Measurements from ENCODE around the gene PARD3. TPM values are rescaled to one million over a fixed set of nuclear protein-coding genes. Genes with fewer than 3 reads are reported as not detected.

Gene PARD3
- total and polyA plus RNA-seq, 8 donors = 25.6 to 54.5 (median 47.8) TPM

DNA sequence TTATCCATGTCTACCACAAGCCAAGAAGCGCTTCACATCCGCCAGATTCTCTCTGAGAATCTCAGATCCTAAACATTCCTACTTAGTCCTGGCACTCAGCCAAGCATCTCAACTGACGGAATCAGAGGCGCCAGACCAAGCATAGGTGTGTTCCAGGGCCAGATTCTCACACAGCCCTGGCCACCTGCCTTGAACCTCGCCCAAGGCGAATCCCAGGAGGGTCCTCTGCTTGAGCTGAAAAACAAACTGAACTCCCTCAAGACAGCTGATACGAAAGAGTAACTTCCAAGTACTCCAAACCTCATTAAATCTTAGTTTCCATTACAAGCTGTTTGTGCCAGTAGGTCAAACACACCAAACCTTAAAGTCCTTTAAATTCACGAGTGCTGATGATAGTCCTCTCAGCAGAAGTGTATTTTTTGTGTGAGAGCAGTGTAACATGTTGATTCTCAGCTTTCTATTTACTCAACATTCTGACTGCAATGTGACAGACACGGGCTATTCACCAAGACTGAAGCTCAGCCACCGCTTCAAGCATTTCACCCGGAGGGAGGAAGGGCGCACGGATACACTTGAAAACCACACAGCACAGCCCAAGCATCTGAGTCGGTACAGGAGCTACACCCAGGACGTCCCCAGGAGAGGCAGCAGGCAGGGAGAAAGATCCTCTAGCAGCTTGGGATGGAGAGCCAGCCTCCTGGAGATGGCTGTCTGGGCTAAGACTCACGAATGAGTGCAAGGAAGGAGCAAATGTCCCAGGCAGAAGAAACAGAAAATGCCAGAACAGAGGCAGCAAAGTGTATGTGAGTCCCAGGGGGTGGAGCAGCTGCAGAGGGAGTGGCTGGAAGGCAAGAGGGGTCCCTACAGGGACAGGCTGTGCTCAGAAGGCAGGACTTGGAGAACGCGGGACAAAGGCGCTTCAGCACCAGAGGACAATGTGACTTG lies 6.0 kb downstream of the PARD3 start:
- intact Hi-C loops (cut with DNase I) = no loop called here
- peak; percentile 91 for ATAC-seq
- TF ChIP-seq, protein P1, sequence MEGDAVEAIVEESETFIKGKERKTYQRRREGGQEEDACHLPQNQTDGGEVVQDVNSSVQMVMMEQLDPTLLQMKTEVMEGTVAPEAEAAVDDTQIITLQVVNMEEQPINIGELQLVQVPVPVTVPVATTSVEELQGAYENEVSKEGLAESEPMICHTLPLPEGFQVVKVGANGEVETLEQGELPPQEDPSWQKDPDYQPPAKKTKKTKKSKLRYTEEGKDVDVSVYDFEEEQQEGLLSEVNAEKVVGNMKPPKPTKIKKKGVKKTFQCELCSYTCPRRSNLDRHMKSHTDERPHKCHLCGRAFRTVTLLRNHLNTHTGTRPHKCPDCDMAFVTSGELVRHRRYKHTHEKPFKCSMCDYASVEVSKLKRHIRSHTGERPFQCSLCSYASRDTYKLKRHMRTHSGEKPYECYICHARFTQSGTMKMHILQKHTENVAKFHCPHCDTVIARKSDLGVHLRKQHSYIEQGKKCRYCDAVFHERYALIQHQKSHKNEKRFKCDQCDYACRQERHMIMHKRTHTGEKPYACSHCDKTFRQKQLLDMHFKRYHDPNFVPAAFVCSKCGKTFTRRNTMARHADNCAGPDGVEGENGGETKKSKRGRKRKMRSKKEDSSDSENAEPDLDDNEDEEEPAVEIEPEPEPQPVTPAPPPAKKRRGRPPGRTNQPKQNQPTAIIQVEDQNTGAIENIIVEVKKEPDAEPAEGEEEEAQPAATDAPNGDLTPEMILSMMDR (IDR thresholded peaks at IDR 0.05) = no peak
- Histone ChIP-seq H3K9me3 (no peaks in the 10 kb centered on the region), H3K4me3 (no peak overlapping the region), H3K27me3 (peaks cover 0 to 18% of the 10 kb centered on the region in 2 donors), H3K36me3 (no peaks in the 10 kb centered on the region), H3K27ac (peak overlapping the region in 1 of 2 donors; percentile 26), H3K4me1 (peaks cover 12 to 21% of the 10 kb centered on the region in 2 donors)
- DNase-seq = peak in 3 of 4 donors; percentile 34 to 67 (median 54)

DNA sequence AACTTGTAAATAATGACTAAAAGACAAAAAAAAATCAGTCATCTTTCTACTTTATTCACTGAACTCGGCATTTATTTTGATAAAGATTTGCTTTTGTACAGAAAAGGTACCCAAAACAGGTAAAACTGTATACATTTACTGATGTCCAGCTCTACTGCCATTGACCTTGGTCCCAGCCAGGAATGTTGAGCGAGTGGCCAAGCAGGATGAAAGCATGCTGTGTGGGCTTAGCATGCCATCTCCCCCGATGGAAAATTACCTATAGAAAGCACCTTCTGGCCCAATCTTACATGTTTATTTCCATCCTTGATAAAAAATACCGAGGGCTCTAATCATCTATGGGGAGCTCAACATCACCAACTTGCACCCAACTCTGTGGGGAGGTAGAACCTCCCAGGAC lies 6.8 kb downstream of the PARD3 start:
- H3K27me3 ChIP-seq = peaks cover 0 to 11% of the 10 kb centered on the region in 2 donors
- no peak overlapping the region for H3K4me3 ChIP-seq
- peak overlapping the region in 1 of 2 donors; percentile 26 for H3K27ac ChIP-seq
- no peak for DNase-seq
- H3K9me3 ChIP-seq = no peaks in the 10 kb centered on the region
- H3K36me3 ChIP-seq = no peaks in the 10 kb centered on the region
- TF ChIP-seq, protein P1 (IDR thresholded peaks at IDR 0.05) = no peak
- no peak for ATAC-seq
- peaks cover 9 to 17% of the 10 kb centered on the region in 2 donors for H3K4me1 ChIP-seq
- intact Hi-C loops (cut with DNase I) = no loop called here

DNA sequence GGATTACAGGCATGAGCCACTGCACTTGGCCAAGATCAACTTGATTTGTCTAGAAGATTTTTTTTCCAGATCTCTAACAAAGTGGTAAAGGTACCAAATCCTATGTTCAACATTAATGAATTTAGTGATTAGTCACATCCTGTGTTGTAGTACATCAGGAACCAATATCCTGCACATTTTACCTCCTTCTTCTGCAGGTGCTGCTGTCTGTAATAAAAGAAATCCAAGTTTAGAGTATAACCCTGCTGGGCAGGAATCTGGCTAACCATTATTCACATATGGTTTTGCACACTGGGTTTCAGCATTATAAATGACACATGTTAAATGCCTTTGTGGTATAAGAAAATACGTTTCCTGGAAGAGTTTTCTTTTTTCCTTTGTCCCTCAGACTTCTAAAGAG lies 10.8 kb downstream of the PARD3 start:
- no peak for ATAC-seq

DNA sequence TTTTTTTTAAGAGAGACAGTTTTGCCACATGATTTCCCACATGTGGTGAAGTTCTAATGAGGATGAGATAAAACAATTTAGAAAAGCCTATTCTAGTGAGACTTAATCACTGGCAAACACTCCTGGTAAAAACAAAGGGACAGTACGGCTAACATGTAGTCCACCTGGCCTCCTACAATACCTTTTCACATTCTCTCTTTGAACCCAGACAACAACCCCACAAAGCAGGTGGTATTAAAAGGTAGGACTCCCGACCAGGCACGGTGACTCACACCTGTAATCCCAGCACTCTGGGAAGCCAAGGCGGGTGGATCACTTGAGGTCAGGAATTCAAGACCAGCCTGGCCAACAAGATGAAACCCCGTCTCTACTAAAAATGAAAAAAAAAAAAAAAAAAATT lies 12.4 kb downstream of the PARD3 start:
- Histone ChIP-seq H3K27me3 (no peaks in the 10 kb centered on the region), H3K4me3 (no peak overlapping the region), H3K27ac (no peak overlapping the region), H3K36me3 (no peaks in the 10 kb centered on the region), H3K9me3 (no peaks in the 10 kb centered on the region), H3K4me1 (peaks cover 5 to 18% of the 10 kb centered on the region in 2 donors)
- intact Hi-C loops (cut with DNase I) = no loop called here
- no peak for DNase-seq
- TF ChIP-seq, protein P1 (IDR thresholded peaks at IDR 0.05) = no peak
- ATAC-seq = no peak

More for the DNA sequence above, 10.8 kb downstream of the PARD3 start:
- Histone ChIP-seq H3K27ac (no peak overlapping the region), H3K36me3 (no peaks in the 10 kb centered on the region), H3K9me3 (no peaks in the 10 kb centered on the region), H3K27me3 (no peaks in the 10 kb centered on the region), H3K4me1 (peaks cover 8 to 25% of the 10 kb centered on the region in 2 donors), H3K4me3 (no peak overlapping the region)
- TF ChIP-seq, protein P1 (IDR thresholded peaks at IDR 0.05) = no peak
- DNase-seq = no peak
- intact Hi-C loops (cut with DNase I) = no loop called here

DNA sequence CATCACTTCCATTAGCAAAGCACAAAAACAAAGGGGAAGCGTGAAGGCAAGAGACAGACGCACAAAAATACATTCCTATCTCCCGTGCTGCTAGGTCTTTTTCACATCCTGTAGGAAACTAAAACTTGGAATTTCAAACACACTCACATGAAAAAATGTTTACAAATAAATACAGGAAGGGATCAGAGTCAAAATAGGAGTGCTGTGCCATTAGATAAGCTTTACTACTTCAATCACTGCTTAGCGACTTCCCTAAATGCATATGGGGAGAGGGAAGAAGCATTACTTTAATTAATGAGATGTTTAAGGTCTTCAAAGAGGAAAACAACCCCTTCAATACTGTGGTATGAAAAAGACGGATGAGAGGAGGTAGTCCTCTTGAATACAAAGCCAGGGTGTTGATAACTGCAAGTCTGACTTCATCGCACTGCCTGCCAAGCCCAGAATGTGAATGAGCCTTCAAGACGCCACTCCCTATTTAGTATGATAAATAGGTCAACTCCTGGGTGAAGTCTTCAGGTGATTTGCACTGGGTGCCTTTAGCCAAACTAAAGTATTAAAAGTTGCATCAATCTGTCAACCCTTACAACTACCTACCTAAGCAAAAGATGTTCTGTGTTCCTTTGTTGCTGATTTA lies 13.9 kb downstream of the PARD3 start:
- Histone ChIP-seq H3K27me3 (no peaks in the 10 kb centered on the region), H3K4me3 (no peak overlapping the region), H3K4me1 (peaks cover 5 to 18% of the 10 kb centered on the region in 2 donors), H3K36me3 (no peaks in the 10 kb centered on the region), H3K9me3 (no peaks in the 10 kb centered on the region), H3K27ac (no peak overlapping the region)
- TF ChIP-seq, protein P1 (IDR thresholded peaks at IDR 0.05) = no peak
- ATAC-seq = peak; percentile 94
- DNase-seq = peak in 1 of 4 donors; percentile 50
- intact Hi-C loops (cut with DNase I) = no loop called here
